ENCODE results near the gene PTPRD.

GRCh38 chr9:8301296-8301695 is 2311.5 kb downstream of the PTPRD start:
- TF ChIP-seq CTCF (conservative IDR thresholded peaks at IDR 0.05; ENCODE audit: low read length) (no peak), EZH2phosphoT487 (IDR thresholded peaks at IDR 0.05; ENCODE audit: borderline replicate concordance, low read depth, low read length) (no peak)

Data from OCI-LY7 (cell line).